GM12878 (cell line): Measurements from ENCODE around the gene GPR146. TPM values are rescaled to one million over a fixed set of nuclear protein-coding genes. Genes with fewer than 3 reads are reported as not detected.

Experiments used
- ATAC-seq: fragments of 200-7000 bp; cut with Tn5 transposase; 3 replicates; pipeline ENCODE4 v1.9.1; 2020; ENCODE audit warnings: mild to moderate bottlenecking, moderate library complexity
- BruUV-seq: library from RNA; stranded (reverse); fragments of 400-500 nt; replicated peaks from 2 replicates; lab custom pipeline; 2021; lab: Mats Ljungman, UMichigan
- CTCF ChIA-PET: fragments of 300-600 bp; sonication (Branson Sonifier 250); formaldehyde crosslinking; extraction: SDS; loops from one replicate; lab custom pipeline; 2021; ENCODE audit warnings: inconsistent platforms; lab: Yijun Ruan, JAX
- POLR2A ChIA-PET: fragments of 350-600 bp; formaldehyde crosslinking; extraction: SDS; loops from one replicate; lab custom pipeline; 2021; ENCODE audit warnings: inconsistent platforms; lab: Charles Lee
- RAD21 ChIA-PET: fragments of 300-600 bp; sonication (Branson Sonifier 250); formaldehyde crosslinking; loops from one replicate; lab custom pipeline; 2023; ENCODE audit warnings: antibody characterized with exemption; ENCODE audit not compliant: unreplicated experiment; lab: Charles Lee
- SMC1A ChIA-PET: fragments of 300-600 bp; sonication (Branson Sonifier 250); formaldehyde crosslinking; loops from one replicate; lab custom pipeline; 2023; ENCODE audit not compliant: unreplicated experiment, uncharacterized antibody; lab: Charles Lee
- DNase-seq: peaks from one replicate; pipeline ENCODE4 v3.0.0-alpha.2; 2011; ENCODE audit warnings: low read depth, low spot score
- FAIRE-seq: peaks from 3 replicates; lab custom pipeline; 2011; peaks lifted over from hg19 to GRCh38; lab: Jason Lieb, UNC
- H2AFZ ChIP-seq: 2 replicates; pipeline ENCODE4 v1.6.0; 2011; ENCODE audit warnings: low read depth, low read length, control low read depth; ENCODE audit not compliant: control insufficient read depth
- H3K27ac ChIP-seq: 2 replicates; pipeline ENCODE4 v1.5.1; 2011; ENCODE audit warnings: control low read depth; ENCODE audit not compliant: control insufficient read depth, insufficient read depth
- H3K27me3 ChIP-seq, 2 experiments: replicated peaks in 1 of 2; 2 replicates each; pipeline versions ENCODE4 v1.6.0 to v1.6.1; 2011; ENCODE audit warnings: low read length in 1 of 2; ENCODE audit not compliant: control insufficient read depth in 2 of 2, insufficient read depth in 2 of 2
- H3K36me3 ChIP-seq, 2 experiments: 2 replicates each; pipeline ENCODE4 v1.5.1; 2011; ENCODE audit warnings: low read length in 1 of 2; ENCODE audit not compliant: control insufficient read depth in 2 of 2, insufficient read depth in 2 of 2
- H3K4me1 ChIP-seq: 2 replicates; pipeline ENCODE4 v1.6.1; 2011; ENCODE audit warnings: mild to moderate bottlenecking, low read length, moderate library complexity, mixed read lengths; ENCODE audit not compliant: control insufficient read depth, insufficient read depth
- H3K4me2 ChIP-seq: 2 replicates; pipeline ENCODE4 v1.6.0; 2011; ENCODE audit warnings: control low read depth; ENCODE audit not compliant: control insufficient read depth, insufficient read depth
- H3K4me3 ChIP-seq: fragments of 200-600 bp; sonication (generic); 2 replicates; pipeline ENCODE4 v1.5.1; 2016
- H3K79me2 ChIP-seq: 2 replicates; pipeline ENCODE4 v1.6.0; 2011; ENCODE audit warnings: low read length; ENCODE audit not compliant: control insufficient read depth, insufficient read depth
- H3K9ac ChIP-seq: 2 replicates; pipeline ENCODE4 v1.8.0; 2011; ENCODE audit warnings: low read length, control low read depth, mixed read lengths; ENCODE audit not compliant: control insufficient read depth, insufficient read depth
- H3K9me3 ChIP-seq: replicated peaks from 3 replicates; pipeline ENCODE4 v1.5.1; 2011; ENCODE audit warnings: mild to moderate bottlenecking, low read length; ENCODE audit not compliant: control insufficient read depth, insufficient read depth
- H4K20me1 ChIP-seq: 2 replicates; pipeline ENCODE4 v1.6.0; 2011; ENCODE audit not compliant: control insufficient read depth, insufficient read depth
- ASH2L ChIP-seq: fragments of 300-600, 200-600 bp; sonication (generic); IDR thresholded peaks from 2 replicates; pipeline ENCODE4 v1.6.1; 2017; ENCODE audit warnings: low read depth, mild to moderate bottlenecking, borderline replicate concordance
- BHLHE40 ChIP-seq, 2 experiments: fragments of 450-650 bp in 1 of 2; IDR thresholded peaks; 2 replicates each; pipeline ENCODE4 v1.6.1; 2011 to 2017; ENCODE audit warnings: low read depth in 2 of 2, borderline replicate concordance in 1 of 2, improper control_type of control experiment in 1 of 2, low read length in 1 of 2, mild to moderate bottlenecking in 1 of 2
- CEBPB ChIP-seq, 2 experiments: fragments of 150-350 bp in 1 of 2; IDR thresholded peaks; 2 replicates each; pipeline ENCODE4 v1.6.1; 2012 to 2014; ENCODE audit warnings: low read depth in 2 of 2, low read length in 2 of 2, borderline replicate concordance in 1 of 2, inconsistent platforms in 1 of 2
- GATAD2B ChIP-seq: fragments of 450-650 bp; conservative IDR thresholded peaks from 2 replicates; pipeline ENCODE4 v1.6.1; 2017; ENCODE audit warnings: low read depth, mild to moderate bottlenecking, moderate library complexity
- NFXL1 ChIP-seq: fragments of 450-650 bp; IDR thresholded peaks from 2 replicates; pipeline ENCODE4 v1.6.1; 2017; ENCODE audit warnings: antibody characterized with exemption, mild to moderate bottlenecking, borderline replicate concordance
- NFYA ChIP-seq: IDR thresholded peaks from 2 replicates; pipeline ENCODE4 v1.6.1; 2011; ENCODE audit warnings: low read depth, mild to moderate bottlenecking, low read length, improper control_type of control experiment, borderline replicate concordance
- SUPT20H ChIP-seq: IDR thresholded peaks from 2 replicates; pipeline ENCODE4 v1.6.1; 2011; ENCODE audit warnings: low read depth, mild to moderate bottlenecking, low read length, moderate library complexity, borderline replicate concordance; ENCODE audit not compliant: control insufficient read depth
- TCF3 ChIP-seq: IDR thresholded peaks from 2 replicates; pipeline ENCODE4 v1.6.1; 2012; ENCODE audit warnings: low read depth, mild to moderate bottlenecking, low read length, borderline replicate concordance; ENCODE audit not compliant: insufficient read depth
- ZBTB33 ChIP-seq: fragments of 450-650 bp; IDR thresholded peaks from 2 replicates; pipeline ENCODE4 v1.6.1; 2017; ENCODE audit warnings: mild to moderate bottlenecking
- ZNF274 ChIP-seq: IDR thresholded peaks from one replicate; pipeline ENCODE4 v1.8.0; 2011; ENCODE audit not compliant: insufficient read length, insufficient read depth
- WGBS: methylation state at CpG from one replicate; pipeline ENCODE4 v1.1.6; 2016; ENCODE audit warnings: low lambda C conversion rate; ENCODE audit not compliant: insufficient replicate concordance, insufficient coverage; ENCODE audit errors: missing lambda C conversion rate; 5-methylcytosine and 5-hydroxymethylcytosine counted together
- in situ Hi-C: fragments of 300-500 bp; cut with MboI; formaldehyde crosslinking; loops from 9 replicates; pipeline ENCODE4 v1.14.3; 2018; ENCODE audit warnings: mixed read lengths
- intact Hi-C: fragments of 100-400 bp; cut with micrococcal nuclease; formaldehyde crosslinking; loops from one replicate; pipeline ENCODE4 v1.14.2; 2022; ENCODE audit not compliant: unreplicated experiment
- polyA plus RNA-seq, 11 experiments: library from polyadenylated mRNA; depleted of rRNA in 4 of 11; unstranded in 6 of 11; stranded (reverse) in 5 of 11; fragments of >200 nt; fragmentation: Nextera tagmentation in 4 of 11; fragmentation: Illumina TruSeq in 1 of 11; extraction: Ambion mirVana in 4 of 11; extraction: Trizol in 1 of 11; gene quantifications; 1 replicate in 1 of 11; 2 replicates in 10 of 11; pipeline versions ENCODE4 v1.2.1 to v1.2.3, GENCODE V29; 2011 to 2016; ENCODE audit warnings: inconsistent platforms in 2 of 11, missing spikeins in 2 of 11, low read depth in 1 of 11
- total RNA-seq, 4 experiments: library from RNA; depleted of rRNA in 3 of 4; stranded (reverse); fragments of >200 nt in 3 of 4; fragmentation: Illumina TruSeq in 1 of 4; extraction: Trizol in 1 of 4; gene quantifications; 2 replicates each; pipeline versions ENCODE4 v1.2.1 to v1.2.3, GENCODE V29; 2013 to 2021
- TF ChIP-seq, protein P1 (sequence below): IDR thresholded peaks from 2 replicates; pipeline ENCODE4 v1.6.1; 2012; ENCODE audit warnings: mild to moderate bottlenecking, low read depth, low read length
- TF ChIP-seq, protein P2 (sequence below): IDR thresholded peaks from 2 replicates; pipeline ENCODE4 v1.6.1; 2012; ENCODE audit warnings: low read length, inconsistent platforms

GPR146 gene
- total and polyA plus RNA-seq, 10 of the 15 experiments (the other 5 are each of a cell fraction or from before 2014, with no cell fraction given), result 0.19 to 12.0 (median 0.54) TPM; not detected in 2

GRCh38 chr7:1093502-1093843 lies 49.1 kb downstream of the GPR146 start (continued):
- TF ChIP-seq, protein P1, sequence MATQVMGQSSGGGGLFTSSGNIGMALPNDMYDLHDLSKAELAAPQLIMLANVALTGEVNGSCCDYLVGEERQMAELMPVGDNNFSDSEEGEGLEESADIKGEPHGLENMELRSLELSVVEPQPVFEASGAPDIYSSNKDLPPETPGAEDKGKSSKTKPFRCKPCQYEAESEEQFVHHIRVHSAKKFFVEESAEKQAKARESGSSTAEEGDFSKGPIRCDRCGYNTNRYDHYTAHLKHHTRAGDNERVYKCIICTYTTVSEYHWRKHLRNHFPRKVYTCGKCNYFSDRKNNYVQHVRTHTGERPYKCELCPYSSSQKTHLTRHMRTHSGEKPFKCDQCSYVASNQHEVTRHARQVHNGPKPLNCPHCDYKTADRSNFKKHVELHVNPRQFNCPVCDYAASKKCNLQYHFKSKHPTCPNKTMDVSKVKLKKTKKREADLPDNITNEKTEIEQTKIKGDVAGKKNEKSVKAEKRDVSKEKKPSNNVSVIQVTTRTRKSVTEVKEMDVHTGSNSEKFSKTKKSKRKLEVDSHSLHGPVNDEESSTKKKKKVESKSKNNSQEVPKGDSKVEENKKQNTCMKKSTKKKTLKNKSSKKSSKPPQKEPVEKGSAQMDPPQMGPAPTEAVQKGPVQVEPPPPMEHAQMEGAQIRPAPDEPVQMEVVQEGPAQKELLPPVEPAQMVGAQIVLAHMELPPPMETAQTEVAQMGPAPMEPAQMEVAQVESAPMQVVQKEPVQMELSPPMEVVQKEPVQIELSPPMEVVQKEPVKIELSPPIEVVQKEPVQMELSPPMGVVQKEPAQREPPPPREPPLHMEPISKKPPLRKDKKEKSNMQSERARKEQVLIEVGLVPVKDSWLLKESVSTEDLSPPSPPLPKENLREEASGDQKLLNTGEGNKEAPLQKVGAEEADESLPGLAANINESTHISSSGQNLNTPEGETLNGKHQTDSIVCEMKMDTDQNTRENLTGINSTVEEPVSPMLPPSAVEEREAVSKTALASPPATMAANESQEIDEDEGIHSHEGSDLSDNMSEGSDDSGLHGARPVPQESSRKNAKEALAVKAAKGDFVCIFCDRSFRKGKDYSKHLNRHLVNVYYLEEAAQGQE, result no peak
- no peak for TF ChIP-seq SUPT20H
- no peak for TF ChIP-seq CEBPB (IDR thresholded peaks at IDR 0.05; ENCODE audit: borderline replicate concordance in 1 of 2, low read depth in 2 of 2, low read length in 2 of 2)
- TF ChIP-seq ASH2L, result no peak
- TF ChIP-seq NFXL1, result no peak
- TF ChIP-seq BHLHE40 (IDR thresholded peaks at IDR 0.05; ENCODE audit: borderline replicate concordance in 1 of 2, low read depth in 2 of 2, low read length in 1 of 2), result no peak

- ChIA-PET RAD21 (no interaction called here), CTCF (interaction anchor here (1.0 to 4.3 kb wide), 2 partner anchors 28 to 82 kb away, joined by 3 to 16 read pairs; no protein-coding TSS in a partner anchor), SMC1A (interaction anchor here (1.6 kb wide), 1 partner anchor 8 kb away, joined by 7 read pairs; no protein-coding TSS in a partner anchor), POLR2A (interaction anchor here (1.1 kb wide), 1 partner anchor 8 kb away, joined by 3 read pairs; no protein-coding TSS in a partner anchor)
- Histone ChIP-seq H3K27me3 (no peaks in the 10 kb centered on the region), H4K20me1 (no peaks in the 10 kb centered on the region), H3K4me3 (no peak overlapping the region), H3K4me1 (peaks cover 5% of the 10 kb centered on the region), H3K36me3 (peaks cover 0 to 8% of the 10 kb centered on the region in 2 experiments; a peak in 2 of 4 replicates), H3K4me2 (no peak overlapping the region), H2AFZ (no peak overlapping the region), H3K27ac (no peak overlapping the region), H3K79me2 (no peaks in the 10 kb centered on the region), H3K9ac (no peak overlapping the region), H3K9me3 (no peaks in the 10 kb centered on the region; the same call in 1 of the 3 replicates)
- intact Hi-C loops (no loop called here), in situ Hi-C loops (no loop called here)
- DNase-seq (no peak), FAIRE-seq (no peak), ATAC-seq (no peak)
- no TSS peak for BruUV-seq
- WGBS, result 89% methylated on average over 20 of the region's 20 CpGs
- no peak for TF ChIP-seq GATAD2B
- no peak for TF ChIP-seq NFYA
- no peak for TF ChIP-seq ZBTB33
- no peak for TF ChIP-seq ZNF274
- TF ChIP-seq, protein P2, sequence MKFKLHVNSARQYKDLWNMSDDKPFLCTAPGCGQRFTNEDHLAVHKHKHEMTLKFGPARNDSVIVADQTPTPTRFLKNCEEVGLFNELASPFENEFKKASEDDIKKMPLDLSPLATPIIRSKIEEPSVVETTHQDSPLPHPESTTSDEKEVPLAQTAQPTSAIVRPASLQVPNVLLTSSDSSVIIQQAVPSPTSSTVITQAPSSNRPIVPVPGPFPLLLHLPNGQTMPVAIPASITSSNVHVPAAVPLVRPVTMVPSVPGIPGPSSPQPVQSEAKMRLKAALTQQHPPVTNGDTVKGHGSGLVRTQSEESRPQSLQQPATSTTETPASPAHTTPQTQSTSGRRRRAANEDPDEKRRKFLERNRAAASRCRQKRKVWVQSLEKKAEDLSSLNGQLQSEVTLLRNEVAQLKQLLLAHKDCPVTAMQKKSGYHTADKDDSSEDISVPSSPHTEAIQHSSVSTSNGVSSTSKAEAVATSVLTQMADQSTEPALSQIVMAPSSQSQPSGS, result no peak
- TF ChIP-seq TCF3, result no peak
These were observed 49.7 kb downstream of the GPR146 start for GRCh38 chr7:1093916-1094508.
